Mesodermal cell (in vitro differentiated cells): ENCODE results near the gene TOMM20L. TPM values are rescaled to one million over a fixed set of nuclear protein-coding genes. Genes with fewer than 3 reads are reported as not detected.
"Not testable (repeated sequence)": the region's sequence is repeated elsewhere in the genome, so short reads cannot be mapped to it uniquely, and the experiment has no call there.

Experiments used
- H3K27ac ChIP-seq: 2 replicates; pipeline ENCODE4 v1.7.0; 2013; ENCODE audit warnings: mild to moderate bottlenecking, low read depth, low read length, moderate library complexity; ENCODE audit not compliant: severe bottlenecking
- H3K36me3 ChIP-seq: 2 replicates; pipeline ENCODE4 v1.7.1; 2013; ENCODE audit warnings: mild to moderate bottlenecking, low read length, moderate library complexity; ENCODE audit not compliant: control insufficient read depth, insufficient read depth
- H3K4me1 ChIP-seq: one replicate; pipeline ENCODE4 v1.7.1; 2013; ENCODE audit warnings: mild to moderate bottlenecking, low read length; ENCODE audit not compliant: insufficient read depth, control insufficient read depth, poor library complexity, severe bottlenecking
- H3K4me3 ChIP-seq: 2 replicates; pipeline ENCODE4 v1.7.0; 2013; ENCODE audit warnings: low read length, control low read depth, mild to moderate bottlenecking; ENCODE audit not compliant: insufficient read depth, poor library complexity, severe bottlenecking; ENCODE audit errors: extremely low read depth
- H3K9me3 ChIP-seq: 2 replicates; pipeline ENCODE4 v1.7.1; 2013; ENCODE audit warnings: mild to moderate bottlenecking, low read length, moderate library complexity; ENCODE audit not compliant: control insufficient read depth
- whole genome bisulfite sequencing, 2 experiments: methylation state at CpG; one replicate each; pipeline ENCODE4 v1.1.5; 2013; ENCODE audit warnings: missing lambda C conversion rate in 2 of 2; ENCODE audit not compliant: insufficient coverage in 2 of 2; 5-methylcytosine and 5-hydroxymethylcytosine counted together
- polyA plus RNA-seq, 2 experiments: library from polyadenylated mRNA; stranded (reverse); fragments of 50-300 nt; gene quantifications; one replicate each; pipeline ENCODE4 v1.2.3, GENCODE V29; 2013

The TOMM20L gene
- polyA plus RNA-seq (2013, experiment 1 of 2): not detected
- polyA plus RNA-seq (2013, experiment 2 of 2): not detected

GRCh38 chr14:58395812-58396788, at the start of gene TOMM20L:
TSS of gene TOMM20L (plus strand) at chr14:58395930. CDS start at chr14:58395958, 28 bp downstream.
- peak within 1 kb of the TSS; percentile 31 for H3K4me3 ChIP-seq
- no peaks in the 10 kb centered on the region for H3K4me1 ChIP-seq
- WGBS, 2 experiments: 11 to 13% methylated on average over 56 to 67 of the region's 86 CpGs
- H3K27ac ChIP-seq: no peak within 1 kb of the TSS
- no peaks in the 10 kb centered on the region for H3K9me3 ChIP-seq
- no peaks in the 10 kb centered on the region for H3K36me3 ChIP-seq

DNA sequence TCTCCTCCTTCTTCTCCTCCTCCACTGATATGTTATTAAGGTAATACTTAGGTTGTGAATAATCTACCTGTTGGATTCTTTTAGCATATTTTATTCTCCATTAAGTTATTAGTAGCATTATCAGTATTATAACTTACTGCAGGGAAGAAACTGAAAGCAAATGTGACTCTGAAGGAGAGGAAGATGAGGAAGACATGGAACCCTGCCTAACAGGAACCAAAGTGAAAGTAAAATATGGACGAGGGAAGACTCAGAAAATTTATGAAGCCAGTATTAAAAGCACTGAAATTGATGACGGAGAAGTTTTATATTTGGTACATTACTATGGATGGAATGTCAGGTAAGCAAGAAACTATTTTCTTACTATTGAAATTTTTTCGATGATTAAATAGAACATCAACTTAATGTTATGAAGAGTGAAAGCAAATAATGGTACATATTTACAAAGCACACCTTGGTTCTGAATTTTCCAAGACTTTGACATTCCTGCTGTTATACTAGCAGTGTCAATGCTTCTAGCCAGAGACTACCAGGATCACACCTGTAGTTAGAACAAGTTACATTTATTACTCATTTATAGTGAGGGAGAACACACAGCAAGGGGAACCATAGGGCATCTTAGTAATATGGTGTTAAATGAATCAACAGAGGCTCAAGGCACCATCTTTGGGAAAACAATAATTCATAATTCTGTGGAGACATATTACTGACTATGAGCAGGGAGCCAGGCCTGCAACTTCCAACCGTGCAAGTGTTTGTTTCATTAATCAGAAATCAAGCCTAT, 42.0 kb upstream of the TOMM20L start:
- Histone ChIP-seq H3K4me3 (no peak overlapping the region), H3K4me1 (no peaks in the 10 kb centered on the region), H3K9me3 (no peaks in the 10 kb centered on the region), H3K27ac (no peak overlapping the region), H3K36me3 (peaks cover 77% of the 10 kb centered on the region)
- WGBS, 2 experiments: 100% methylated on average over 1 of the region's 4 CpGs

- no peak overlapping the region for H3K4me3 ChIP-seq
- peaks cover 78% of the 10 kb centered on the region for H3K36me3 ChIP-seq
- WGBS, 2 experiments: 86 to 100% methylated on average over 1 of the region's 2 CpGs
- H3K4me1 ChIP-seq: no peaks in the 10 kb centered on the region
- H3K9me3 ChIP-seq: no peaks in the 10 kb centered on the region
- H3K27ac ChIP-seq: no peak overlapping the region
These were observed 40.9 kb upstream of the TOMM20L start for GRCh38 chr14:58354808-58355207.

GRCh38 chr14:58356268-58356667, 39.5 kb upstream of the TOMM20L start:
- H3K36me3 ChIP-seq: peaks cover 80% of the 10 kb centered on the region
- no peaks in the 10 kb centered on the region for H3K9me3 ChIP-seq
- no CpG with 5 or more reads among the region's 1 CpG for WGBS, 2 experiments
- H3K27ac ChIP-seq: no peak overlapping the region
- no peaks in the 10 kb centered on the region for H3K4me1 ChIP-seq
- H3K4me3 ChIP-seq: no peak overlapping the region

DNA sequence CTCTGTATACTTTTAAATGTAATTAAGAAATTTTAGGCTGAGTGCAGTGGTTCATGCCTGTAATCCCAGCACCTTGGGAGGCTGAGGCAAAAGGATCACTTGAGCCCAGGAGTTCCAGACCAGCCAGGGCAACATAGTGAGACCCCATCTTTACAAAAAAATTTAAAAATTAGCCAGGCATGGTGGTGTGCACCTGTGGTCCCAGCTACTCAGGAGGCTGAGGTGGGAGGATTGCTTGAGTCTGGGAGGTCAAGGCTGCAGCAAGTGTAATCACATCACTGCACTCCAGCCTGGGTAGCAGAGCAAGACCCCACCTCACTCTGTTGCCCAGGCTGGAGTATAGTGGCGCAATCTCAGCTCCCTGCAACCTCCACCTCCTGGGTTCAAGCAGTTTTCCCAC, 33.5 kb upstream of the TOMM20L start:
- H3K9me3 ChIP-seq, H3K4me3 ChIP-seq, H3K27ac ChIP-seq, H3K4me1 ChIP-seq: not testable (repeated sequence)
- 80 to 100% methylated on average over 1 of the region's 1 CpG for WGBS, 2 experiments
- peaks cover 54% of the 10 kb centered on the region for H3K36me3 ChIP-seq

GRCh38 chr14:58362798-58363412, 32.8 kb upstream of the TOMM20L start:
- no peak overlapping the region for H3K27ac ChIP-seq
- WGBS, 2 experiments: 100% methylated on average over 1 of the region's 3 CpGs; no CpG with 5 or more reads in 1 of the 2 experiments
- peaks cover 53% of the 10 kb centered on the region for H3K36me3 ChIP-seq
- H3K9me3 ChIP-seq: no peaks in the 10 kb centered on the region
- H3K4me3 ChIP-seq: no peak overlapping the region
- H3K4me1 ChIP-seq: no peaks in the 10 kb centered on the region

GRCh38 chr14:58364316-58364715, 31.4 kb upstream of the TOMM20L start:
- Histone ChIP-seq H3K36me3 (peaks cover 50% of the 10 kb centered on the region), H3K27ac (no peak overlapping the region), H3K4me1 (no peaks in the 10 kb centered on the region), H3K4me3 (no peak overlapping the region), H3K9me3 (no peaks in the 10 kb centered on the region)
- WGBS, 2 experiments: 94 to 100% methylated on average over 2 to 4 of the region's 4 CpGs

DNA sequence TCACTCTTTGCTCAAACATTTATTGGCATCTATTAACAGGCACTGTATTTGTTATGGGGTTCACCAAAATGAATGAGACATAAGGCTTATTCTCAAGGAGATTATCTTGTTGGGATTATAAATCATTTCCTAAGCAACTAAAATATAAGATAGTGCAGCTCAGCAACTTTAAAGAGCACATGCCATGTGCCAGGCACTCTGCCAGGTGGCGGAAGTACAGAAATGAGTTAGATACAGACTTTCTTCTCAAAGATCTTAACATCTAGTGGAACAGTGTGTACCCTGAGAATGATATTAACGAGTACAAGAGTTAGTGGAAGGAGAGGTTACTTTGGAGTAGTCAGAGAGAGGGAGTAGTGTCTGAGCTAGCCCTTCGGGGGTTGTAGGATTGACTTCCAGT, 28.4 kb upstream of the TOMM20L start:
- 100% methylated on average over 1 to 2 of the region's 3 CpGs for WGBS, 2 experiments
- no peaks in the 10 kb centered on the region for H3K9me3 ChIP-seq
- no peak overlapping the region for H3K4me3 ChIP-seq
- H3K27ac ChIP-seq: no peak overlapping the region
- no peaks in the 10 kb centered on the region for H3K4me1 ChIP-seq
- peaks cover 45% of the 10 kb centered on the region for H3K36me3 ChIP-seq

DNA sequence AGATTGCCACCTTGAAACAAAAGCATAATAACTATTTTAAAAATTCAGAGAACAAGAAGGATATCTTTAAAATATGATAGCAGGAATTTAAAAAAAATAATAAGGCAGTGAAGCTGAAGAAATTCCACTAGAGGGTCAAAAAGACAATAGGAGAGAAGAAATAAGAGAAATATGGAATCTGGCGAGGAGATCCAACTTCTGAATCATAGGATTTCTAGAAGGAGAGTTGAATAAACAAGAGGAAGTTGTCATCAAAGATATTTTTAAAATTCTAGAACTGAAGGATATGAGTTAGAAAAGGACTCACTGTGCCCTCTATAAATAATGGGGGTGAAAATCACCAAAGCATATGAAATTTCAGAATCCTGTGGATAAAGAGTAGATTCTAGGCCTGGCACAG, 26.8 kb upstream of the TOMM20L start:
- Histone ChIP-seq H3K4me1 (no peaks in the 10 kb centered on the region), H3K36me3 (peaks cover 47% of the 10 kb centered on the region), H3K4me3 (no peak overlapping the region), H3K27ac (no peak overlapping the region), H3K9me3 (no peaks in the 10 kb centered on the region)
- 100% methylated on average over 1 of the region's 1 CpG for WGBS, 2 experiments

- Histone ChIP-seq H3K27ac (no peak overlapping the region), H3K36me3 (peaks cover 44% of the 10 kb centered on the region), H3K9me3 (no peaks in the 10 kb centered on the region), H3K4me3 (no peak overlapping the region), H3K4me1 (no peaks in the 10 kb centered on the region)
These were observed 18.9 kb upstream of the TOMM20L start for GRCh38 chr14:58376791-58377190.
